ENCODE results near the gene IL9R. TPM values are rescaled to one million over a fixed set of nuclear protein-coding genes. Genes with fewer than 3 reads are reported as not detected.
"Not testable (repeated sequence)": the region's sequence is repeated elsewhere in the genome, so short reads cannot be mapped to it uniquely, and the experiment has no call there.

IL9R gene
- polyA plus RNA-seq, 1 experiment = not detected

- ChIA-PET POLR2A (no interaction called here), CTCF (no interaction called here)
- TF ChIP-seq CTCF (IDR thresholded peaks at IDR 0.05; ENCODE audit: insufficient read depth, low read depth, low read length) = no peak
- no peaks in the 10 kb centered on the region for H3K36me3 ChIP-seq (ENCODE audit: control insufficient read depth, insufficient read depth, low read length)
- no peak overlapping the region for H3K4me3 ChIP-seq (ENCODE audit: low read depth, low read length)
- DNase-seq (ENCODE audit: low read depth) = no peak
- H3K27me3 ChIP-seq (ENCODE audit: control insufficient read depth, insufficient read depth, low read length) = no peaks in the 10 kb centered on the region
Observed at GRCh38 chrX:155983326-155983725, 14.2 kb upstream of the IL9R start.

DNA sequence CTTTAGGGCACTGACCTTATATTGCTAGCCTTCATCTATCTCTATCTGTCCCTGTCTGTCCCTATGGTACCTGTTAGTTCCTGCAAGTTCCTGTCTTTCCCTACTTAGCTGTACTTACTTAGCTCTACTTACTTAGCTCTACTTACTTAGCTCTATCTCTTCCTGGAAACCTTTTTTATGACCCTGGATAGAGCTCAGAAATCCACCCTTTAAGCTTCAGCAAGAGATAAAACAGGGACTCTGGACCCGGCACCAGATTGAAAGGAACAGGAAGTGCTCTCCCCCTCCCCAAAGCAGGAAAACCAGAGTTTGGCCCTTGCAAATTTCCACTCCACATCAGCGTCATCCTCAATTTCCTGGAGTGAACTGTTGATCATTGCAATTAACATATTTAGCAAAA lies 12.3 kb upstream of the IL9R start:
- no peak overlapping the region for H3K4me3 ChIP-seq (ENCODE audit: low read depth, low read length)
- no peaks in the 10 kb centered on the region for H3K36me3 ChIP-seq (ENCODE audit: control insufficient read depth, insufficient read depth, low read length)
- ChIA-PET CTCF (no interaction called here), POLR2A (no interaction called here)
- no peaks in the 10 kb centered on the region for H3K27me3 ChIP-seq (ENCODE audit: control insufficient read depth, insufficient read depth, low read length)
- TF ChIP-seq CTCF (IDR thresholded peaks at IDR 0.05; ENCODE audit: insufficient read depth, low read depth, low read length) = no peak
- no peak for DNase-seq (ENCODE audit: low read depth)

GRCh38 chrX:155986995-155987394 lies 10.5 kb upstream of the IL9R start:
- H3K27me3 ChIP-seq (ENCODE audit: control insufficient read depth, insufficient read depth, low read length); H3K36me3 ChIP-seq (ENCODE audit: control insufficient read depth, insufficient read depth, low read length); H3K4me3 ChIP-seq (ENCODE audit: low read depth, low read length); CTCF ChIA-PET; POLR2A ChIA-PET; DNase-seq (ENCODE audit: low read depth): not testable (repeated sequence)

GRCh38 chrX:155988859-155989258 lies 8.6 kb upstream of the IL9R start:
- POLR2A ChIA-PET = no interaction called here
- Histone ChIP-seq H3K36me3 (ENCODE audit: control insufficient read depth, insufficient read depth, low read length) (no peaks in the 10 kb centered on the region), H3K4me3 (ENCODE audit: low read depth, low read length) (no peak overlapping the region), H3K27me3 (ENCODE audit: control insufficient read depth, insufficient read depth, low read length) (no peaks in the 10 kb centered on the region)
- TF ChIP-seq CTCF (IDR thresholded peaks at IDR 0.05; ENCODE audit: insufficient read depth, low read depth, low read length) = no peak
- no peak for DNase-seq (ENCODE audit: low read depth)
- CTCF ChIA-PET = no interaction called here

DNA sequence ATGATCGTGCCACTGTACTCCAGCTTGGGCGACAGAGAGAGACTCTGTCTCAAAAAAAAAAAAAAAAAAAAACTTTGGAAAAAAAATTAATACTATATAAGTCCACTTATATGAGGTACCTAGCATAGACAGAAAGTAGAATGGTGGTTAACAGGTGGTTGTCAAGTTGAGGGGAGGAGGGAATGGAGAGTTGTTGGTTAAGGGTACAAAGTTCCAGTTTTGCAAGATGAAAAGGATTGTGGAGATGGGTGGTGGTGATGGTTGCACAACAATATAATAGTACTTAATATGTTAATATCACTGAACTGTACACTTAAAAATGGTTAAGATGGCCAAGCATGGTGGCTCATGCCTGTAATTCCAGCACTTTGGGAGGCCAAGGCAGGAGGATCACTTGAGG lies 4.1 kb upstream of the IL9R start:
- no peak overlapping the region for H3K4me3 ChIP-seq (ENCODE audit: low read depth, low read length)
- CTCF ChIA-PET = no interaction called here
- POLR2A ChIA-PET = no interaction called here
- no peaks in the 10 kb centered on the region for H3K36me3 ChIP-seq (ENCODE audit: control insufficient read depth, insufficient read depth, low read length)
- H3K27me3 ChIP-seq (ENCODE audit: control insufficient read depth, insufficient read depth, low read length) = no peaks in the 10 kb centered on the region
- TF ChIP-seq CTCF (IDR thresholded peaks at IDR 0.05; ENCODE audit: insufficient read depth, low read depth, low read length) = no peak
- DNase-seq (ENCODE audit: low read depth) = no peak

- POLR2A ChIA-PET = no interaction called here
- TF ChIP-seq CTCF (IDR thresholded peaks at IDR 0.05; ENCODE audit: insufficient read depth, low read depth, low read length) = no peak
- CTCF ChIA-PET = no interaction called here
- Histone ChIP-seq H3K27me3 (ENCODE audit: control insufficient read depth, insufficient read depth, low read length) (no peaks in the 10 kb centered on the region), H3K4me3 (ENCODE audit: low read depth, low read length) (no peak overlapping the region), H3K36me3 (ENCODE audit: control insufficient read depth, insufficient read depth, low read length) (no peaks in the 10 kb centered on the region)
- no peak for DNase-seq (ENCODE audit: low read depth)
Observed at GRCh38 chrX:155995321-155995875, 2.1 kb upstream of the IL9R start.

Measured in BJ (cell line).